DOHH2 (cell line): ENCODE results near the gene CPLX3.

Source experiments
- H3F3A ChIP-seq: fragments of 200-600 bp; sonication (generic), shearing (Covaris generic); 2 replicates; pipeline ENCODE4 v1.6.0; 2016; ENCODE audit warnings: antibody characterized with exemption, mild to moderate bottlenecking; ENCODE audit not compliant: control insufficient read depth, insufficient read depth
- H3K27ac ChIP-seq: fragments of 200-600 bp; sonication (generic); 2 replicates; pipeline ENCODE4 v1.5.1; 2014; ENCODE audit warnings: low read depth, mild to moderate bottlenecking, low read length, moderate library complexity
- H3K27me3 ChIP-seq: fragments of 200-600 bp; sonication (generic); 2 replicates; pipeline ENCODE4 v1.6.1; 2014; ENCODE audit warnings: mild to moderate bottlenecking, low read length, mixed read lengths; ENCODE audit not compliant: control insufficient read depth
- H3K36me3 ChIP-seq: fragments of 200-600 bp; sonication (generic); 2 replicates; pipeline ENCODE4 v1.6.1; 2014; ENCODE audit warnings: mild to moderate bottlenecking, low read length, moderate library complexity, mixed read lengths; ENCODE audit not compliant: control insufficient read depth
- H3K4me1 ChIP-seq: fragments of 200-600 bp; sonication (generic); 2 replicates; pipeline ENCODE4 v1.6.1; 2014; ENCODE audit warnings: mild to moderate bottlenecking, low read length, mixed read lengths; ENCODE audit not compliant: control insufficient read depth
- H3K4me2 ChIP-seq: fragments of 200-600 bp; sonication (generic); 2 replicates; pipeline ENCODE4 v1.6.0; 2014; ENCODE audit warnings: mild to moderate bottlenecking, low read length, moderate library complexity
- H3K4me3 ChIP-seq: fragments of 200-600 bp; sonication (generic); 2 replicates; pipeline ENCODE4 v1.5.1; 2014; ENCODE audit warnings: mild to moderate bottlenecking, low read length, mixed read lengths
- H3K79me2 ChIP-seq: fragments of 200-600 bp; sonication (generic); 2 replicates; pipeline ENCODE4 v1.6.1; 2014; ENCODE audit warnings: mild to moderate bottlenecking, low read length, mixed read lengths; ENCODE audit not compliant: control insufficient read depth
- H3K9me2 ChIP-seq: fragments of 200-600 bp; sonication (generic); replicated peaks from 2 replicates; pipeline ENCODE4 v1.6.1; 2014; ENCODE audit warnings: mild to moderate bottlenecking, low read length, mixed read lengths; ENCODE audit not compliant: control insufficient read depth
- H3K9me3 ChIP-seq: fragments of 200-600 bp; sonication (generic); 2 replicates; pipeline ENCODE4 v1.6.1; 2014; ENCODE audit warnings: antibody characterized with exemption, low read length, mixed read lengths; ENCODE audit not compliant: control insufficient read depth, insufficient read depth
- H4K20me1 ChIP-seq: fragments of 200-600 bp; sonication (generic); 2 replicates; pipeline ENCODE4 v1.6.0; 2014; ENCODE audit warnings: low read depth, mild to moderate bottlenecking, antibody characterized with exemption, low read length, moderate library complexity; ENCODE audit not compliant: control insufficient read depth, insufficient read depth
- CTCF ChIP-seq: fragments of 200-600 bp; sonication (generic); IDR thresholded peaks from one replicate; pipeline ENCODE4 v1.5.1; 2014; ENCODE audit warnings: antibody characterized with exemption, mild to moderate bottlenecking, low read depth, low read length; ENCODE audit not compliant: poor library complexity, severe bottlenecking
- EZH2phosphoT487 ChIP-seq: fragments of 200-600 bp; sonication (generic); IDR thresholded peaks from 2 replicates; pipeline ENCODE4 v1.6.1; 2017; ENCODE audit warnings: borderline replicate concordance, mild to moderate bottlenecking, antibody characterized with exemption, low read length, moderate library complexity, mixed read lengths

CPLX3 gene

GRCh38 chr15:74837482-74838136, 11.2 kb downstream of the CPLX3 start:
- Histone ChIP-seq H3K27me3 (no peaks in the 10 kb centered on the region), H3K9me3 (no peaks in the 10 kb centered on the region), H3K4me1 (peaks cover 27% of the 10 kb centered on the region), H3K36me3 (peaks cover 6% of the 10 kb centered on the region; the same call in 1 of the 2 replicates), H3K9me2 (no peaks in the 10 kb centered on the region), H4K20me1 (peaks cover 4% of the 10 kb centered on the region; the same call in 1 of the 2 replicates), H3K79me2 (peaks cover 5% of the 10 kb centered on the region; the same call in 1 of the 2 replicates), H3K27ac (no peak overlapping the region), H3K4me2 (no peak overlapping the region), H3K4me3 (no peak overlapping the region), H3F3A (no peaks in the 10 kb centered on the region)
- TF ChIP-seq CTCF, result no peak
- no peak for TF ChIP-seq EZH2phosphoT487

GRCh38 chr15:74838137-74838516, 11.7 kb downstream of the CPLX3 start:
- no peaks in the 10 kb centered on the region for H3K9me2 ChIP-seq
- no peaks in the 10 kb centered on the region for H3K27me3 ChIP-seq
- H3K27ac ChIP-seq, result no peak overlapping the region
- H3K9me3 ChIP-seq, result no peaks in the 10 kb centered on the region
- TF ChIP-seq EZH2phosphoT487, result no peak
- no peak for TF ChIP-seq CTCF
- no peaks in the 10 kb centered on the region for H3F3A ChIP-seq
- peaks cover 21% of the 10 kb centered on the region for H3K4me1 ChIP-seq
- H3K4me2 ChIP-seq, result no peak overlapping the region
- H3K36me3 ChIP-seq, result peaks cover 8% of the 10 kb centered on the region; the same call in 1 of the 2 replicates
- H4K20me1 ChIP-seq, result peaks cover 4% of the 10 kb centered on the region; the same call in 1 of the 2 replicates
- H3K4me3 ChIP-seq, result no peak overlapping the region
- peaks cover 7% of the 10 kb centered on the region; the same call in 1 of the 2 replicates for H3K79me2 ChIP-seq

- Histone ChIP-seq H3K27me3 (no peaks in the 10 kb centered on the region), H3K4me1 (peaks cover 21% of the 10 kb centered on the region), H4K20me1 (peaks cover 4% of the 10 kb centered on the region; the same call in 1 of the 2 replicates), H3K27ac (no peak overlapping the region), H3K79me2 (peaks cover 7% of the 10 kb centered on the region; the same call in 1 of the 2 replicates), H3F3A (no peaks in the 10 kb centered on the region), H3K9me2 (no peaks in the 10 kb centered on the region), H3K9me3 (no peaks in the 10 kb centered on the region), H3K4me3 (no peak overlapping the region), H3K36me3 (peaks cover 8% of the 10 kb centered on the region; the same call in 1 of the 2 replicates), H3K4me2 (no peak overlapping the region)
- TF ChIP-seq EZH2phosphoT487 (no peak), CTCF (no peak)
Observed at GRCh38 chr15:74838746-74839525, 12.5 kb downstream of the CPLX3 start.
